Caco-2 (cell line): ENCODE results near the gene ACSBG1. TPM values are rescaled to one million over a fixed set of nuclear protein-coding genes. Genes with fewer than 3 reads are reported as not detected.

Source experiments
- BruUV-seq: library from RNA; stranded (reverse); fragments of 400-500 nt; replicated peaks from 2 replicates; lab custom pipeline; 2021; lab: Mats Ljungman, UMichigan
- CTCF ChIA-PET: fragments of 300-600 bp; sonication (Branson Sonifier 250); formaldehyde crosslinking; loops from one replicate; lab custom pipeline; 2022; ENCODE audit warnings: antibody characterized with exemption; lab: Charles Lee
- POLR2A ChIA-PET: fragments of 300-600 bp; sonication (Branson Sonifier 250); formaldehyde crosslinking; loops from one replicate; lab custom pipeline; 2022; ENCODE audit warnings: antibody characterized with exemption; lab: Charles Lee
- DNase-seq, 2 experiments: peaks; one replicate each; pipeline versions ENCODE4 v3.0.0 to v3.0.0-alpha.2; 2020 to 2022
- H3K27me3 ChIP-seq: replicated peaks from 2 replicates; pipeline ENCODE4 v1.6.0; 2011; ENCODE audit warnings: low read length; ENCODE audit not compliant: control insufficient read depth, insufficient read depth
- H3K36me3 ChIP-seq: 2 replicates; pipeline ENCODE4 v1.5.1; 2011; ENCODE audit warnings: low read length; ENCODE audit not compliant: control insufficient read depth, insufficient read depth
- H3K4me1 ChIP-seq: fragments of 250-450 bp; sonication (Bioruptor Pico); 2 replicates; pipeline ENCODE4 v1.5.1; 2020; ENCODE audit warnings: mild to moderate bottlenecking
- H3K4me3 ChIP-seq: 2 replicates; pipeline ENCODE4 v1.5.1; 2011; ENCODE audit warnings: low read depth, mild to moderate bottlenecking, control low read depth, low read length
- H3K9me3 ChIP-seq: fragments of 250-450 bp; sonication (Bioruptor Pico); 2 replicates; pipeline ENCODE4 v1.5.1; 2020; ENCODE audit warnings: mild to moderate bottlenecking, moderate library complexity
- H3K27ac Mint-ChIP-seq: one replicate; pipeline ENCODE4 v1.8.0; 2022; ENCODE audit warnings: mixed read lengths; ENCODE audit not compliant: unreplicated experiment
- H3K27me3 Mint-ChIP-seq: one replicate; pipeline ENCODE4 v1.8.0; 2022; ENCODE audit warnings: mixed read lengths; ENCODE audit not compliant: insufficient read depth, unreplicated experiment
- H3K36me3 Mint-ChIP-seq: one replicate; pipeline ENCODE4 v1.8.0; 2022; ENCODE audit warnings: mild to moderate bottlenecking, mixed read lengths; ENCODE audit not compliant: insufficient read depth, unreplicated experiment
- H3K4me1 Mint-ChIP-seq: one replicate; pipeline ENCODE4 v1.8.0; 2022; ENCODE audit warnings: low read depth, mixed read lengths; ENCODE audit not compliant: unreplicated experiment
- H3K4me3 Mint-ChIP-seq: one replicate; pipeline ENCODE4 v1.8.0; 2022; ENCODE audit warnings: mild to moderate bottlenecking, moderate library complexity, mixed read lengths; ENCODE audit not compliant: unreplicated experiment
- H3K9me3 Mint-ChIP-seq: one replicate; pipeline ENCODE4 v1.8.0; 2022; ENCODE audit warnings: mixed read lengths; ENCODE audit not compliant: unreplicated experiment
- intact Hi-C: fragments of 100-400 bp; cut with micrococcal nuclease; formaldehyde crosslinking; loops from one replicate; pipeline ENCODE4 v1.10.0; 2022; ENCODE audit not compliant: unreplicated experiment
- total RNA-seq: library from RNA; stranded (reverse); gene quantifications from 2 replicates; pipeline ENCODE4 v1.2.3, GENCODE V29; 2022
- TF ChIP-seq, protein P1 (sequence below), 2 experiments: fragments of 200-600 bp in 1 of 2; IDR thresholded peaks; 1 replicate in 1 of 2; 2 replicates in 1 of 2; pipeline versions ENCODE4 v1.5.1 to v1.8.0; 2011 to 2022; ENCODE audit warnings: antibody characterized with exemption in 1 of 2, control low read depth in 1 of 2, inconsistent platforms in 1 of 2, low read depth in 1 of 2, low read length in 1 of 2, mild to moderate bottlenecking in 1 of 2, moderate library complexity in 1 of 2; ENCODE audit not compliant: insufficient read depth in 1 of 2, severe bottlenecking in 1 of 2, unreplicated experiment in 1 of 2

ACSBG1 gene
- total RNA-seq, 1 experiment from 2014 or later, result not detected

GRCh38 chr15:78228356-78228996 lies 5.9 kb downstream of the ACSBG1 start:
- ChIA-PET CTCF (no interaction called here), POLR2A (no interaction called here)
- Mint-ChIP-seq H3K27me3 (peaks cover 3% of the 10 kb centered on the region), H3K4me1 (no peaks in the 10 kb centered on the region), H3K27ac (no peak overlapping the region), H3K36me3 (no peaks in the 10 kb centered on the region), H3K4me3 (no peak overlapping the region), H3K9me3 (peaks cover 10% of the 10 kb centered on the region)
- Histone ChIP-seq H3K4me3 (no peak overlapping the region), H3K9me3 (peaks cover 8% of the 10 kb centered on the region; the same call in 1 of the 2 replicates), H3K27me3 (no peaks in the 10 kb centered on the region), H3K4me1 (no peaks in the 10 kb centered on the region), H3K36me3 (no peaks in the 10 kb centered on the region)
- intact Hi-C loops, result no loop called here
- DNase-seq, result no peak
- no TSS peak for BruUV-seq
- TF ChIP-seq, protein P1, sequence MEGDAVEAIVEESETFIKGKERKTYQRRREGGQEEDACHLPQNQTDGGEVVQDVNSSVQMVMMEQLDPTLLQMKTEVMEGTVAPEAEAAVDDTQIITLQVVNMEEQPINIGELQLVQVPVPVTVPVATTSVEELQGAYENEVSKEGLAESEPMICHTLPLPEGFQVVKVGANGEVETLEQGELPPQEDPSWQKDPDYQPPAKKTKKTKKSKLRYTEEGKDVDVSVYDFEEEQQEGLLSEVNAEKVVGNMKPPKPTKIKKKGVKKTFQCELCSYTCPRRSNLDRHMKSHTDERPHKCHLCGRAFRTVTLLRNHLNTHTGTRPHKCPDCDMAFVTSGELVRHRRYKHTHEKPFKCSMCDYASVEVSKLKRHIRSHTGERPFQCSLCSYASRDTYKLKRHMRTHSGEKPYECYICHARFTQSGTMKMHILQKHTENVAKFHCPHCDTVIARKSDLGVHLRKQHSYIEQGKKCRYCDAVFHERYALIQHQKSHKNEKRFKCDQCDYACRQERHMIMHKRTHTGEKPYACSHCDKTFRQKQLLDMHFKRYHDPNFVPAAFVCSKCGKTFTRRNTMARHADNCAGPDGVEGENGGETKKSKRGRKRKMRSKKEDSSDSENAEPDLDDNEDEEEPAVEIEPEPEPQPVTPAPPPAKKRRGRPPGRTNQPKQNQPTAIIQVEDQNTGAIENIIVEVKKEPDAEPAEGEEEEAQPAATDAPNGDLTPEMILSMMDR (IDR thresholded peaks at IDR 0.05; ENCODE audit: insufficient read depth in 1 of 2, low read depth in 1 of 2, low read length in 1 of 2, severe bottlenecking in 1 of 2, unreplicated experiment in 1 of 2), result no peak

- H3K27me3 Mint-ChIP-seq, result no peaks in the 10 kb centered on the region
- H3K27me3 ChIP-seq, result no peaks in the 10 kb centered on the region
- no peaks in the 10 kb centered on the region for H3K36me3 Mint-ChIP-seq
- H3K4me3 ChIP-seq, result no peak overlapping the region
- H3K4me3 Mint-ChIP-seq, result no peak overlapping the region
- CTCF ChIA-PET, result no interaction called here
- peaks cover 10% of the 10 kb centered on the region for H3K9me3 Mint-ChIP-seq
- POLR2A ChIA-PET, result no interaction called here
- TF ChIP-seq, protein P1 (IDR thresholded peaks at IDR 0.05; ENCODE audit: insufficient read depth in 1 of 2, low read depth in 1 of 2, low read length in 1 of 2, severe bottlenecking in 1 of 2, unreplicated experiment in 1 of 2), result no peak
- no peaks in the 10 kb centered on the region for H3K4me1 Mint-ChIP-seq
- no peak overlapping the region for H3K27ac Mint-ChIP-seq
- H3K36me3 ChIP-seq, result no peaks in the 10 kb centered on the region
- BruUV-seq, result no TSS peak
- no peaks in the 10 kb centered on the region for H3K4me1 ChIP-seq
- DNase-seq, result no peak
- intact Hi-C loops, result no loop called here
- H3K9me3 ChIP-seq, result peaks cover 8% of the 10 kb centered on the region; the same call in 1 of the 2 replicates
Observed at GRCh38 chr15:78225783-78226541, 8.4 kb downstream of the ACSBG1 start.

DNA sequence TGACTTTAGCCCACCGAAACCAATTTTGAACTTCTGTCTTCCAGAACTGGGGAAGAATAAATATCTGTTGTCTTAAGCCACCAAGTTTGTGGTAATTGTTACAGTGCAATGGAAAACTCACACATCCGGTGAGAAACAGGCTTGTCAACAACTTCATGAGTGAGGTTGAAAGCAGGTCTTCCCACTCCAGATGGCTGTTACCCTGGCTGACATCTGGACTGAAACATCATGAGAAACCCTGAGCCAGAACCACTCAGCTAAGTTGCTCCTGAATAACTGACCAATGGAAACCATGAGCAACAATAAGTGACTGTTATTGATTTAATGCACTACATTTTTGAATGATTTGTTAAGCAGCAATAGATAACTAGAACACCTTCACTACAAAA lies 10.3 kb downstream of the ACSBG1 start:
- H3K27ac Mint-ChIP-seq, result no peak overlapping the region
- TF ChIP-seq, protein P1 (IDR thresholded peaks at IDR 0.05; ENCODE audit: insufficient read depth in 1 of 2, low read depth in 1 of 2, low read length in 1 of 2, severe bottlenecking in 1 of 2, unreplicated experiment in 1 of 2), result no peak
- Histone ChIP-seq H3K4me3 (no peak overlapping the region), H3K4me1 (no peaks in the 10 kb centered on the region), H3K36me3 (no peaks in the 10 kb centered on the region), H3K9me3 (peaks cover 8% of the 10 kb centered on the region; the same call in 1 of the 2 replicates), H3K27me3 (no peaks in the 10 kb centered on the region)
- CTCF ChIA-PET, result interaction anchor here (1.4 kb wide), 1 partner anchor 28 kb away, joined by 4 read pairs; no protein-coding TSS in a partner anchor
- intact Hi-C loops, result no loop called here
- no peaks in the 10 kb centered on the region for H3K36me3 Mint-ChIP-seq
- DNase-seq, result no peak
- H3K9me3 Mint-ChIP-seq, result peaks cover 10% of the 10 kb centered on the region
- H3K27me3 Mint-ChIP-seq, result no peaks in the 10 kb centered on the region
- no peaks in the 10 kb centered on the region for H3K4me1 Mint-ChIP-seq
- H3K4me3 Mint-ChIP-seq, result no peak overlapping the region
- POLR2A ChIA-PET, result no interaction called here
- BruUV-seq, result no TSS peak
